ENCODE results near the gene SLC25A6.

SLC25A6 gene

DNA sequence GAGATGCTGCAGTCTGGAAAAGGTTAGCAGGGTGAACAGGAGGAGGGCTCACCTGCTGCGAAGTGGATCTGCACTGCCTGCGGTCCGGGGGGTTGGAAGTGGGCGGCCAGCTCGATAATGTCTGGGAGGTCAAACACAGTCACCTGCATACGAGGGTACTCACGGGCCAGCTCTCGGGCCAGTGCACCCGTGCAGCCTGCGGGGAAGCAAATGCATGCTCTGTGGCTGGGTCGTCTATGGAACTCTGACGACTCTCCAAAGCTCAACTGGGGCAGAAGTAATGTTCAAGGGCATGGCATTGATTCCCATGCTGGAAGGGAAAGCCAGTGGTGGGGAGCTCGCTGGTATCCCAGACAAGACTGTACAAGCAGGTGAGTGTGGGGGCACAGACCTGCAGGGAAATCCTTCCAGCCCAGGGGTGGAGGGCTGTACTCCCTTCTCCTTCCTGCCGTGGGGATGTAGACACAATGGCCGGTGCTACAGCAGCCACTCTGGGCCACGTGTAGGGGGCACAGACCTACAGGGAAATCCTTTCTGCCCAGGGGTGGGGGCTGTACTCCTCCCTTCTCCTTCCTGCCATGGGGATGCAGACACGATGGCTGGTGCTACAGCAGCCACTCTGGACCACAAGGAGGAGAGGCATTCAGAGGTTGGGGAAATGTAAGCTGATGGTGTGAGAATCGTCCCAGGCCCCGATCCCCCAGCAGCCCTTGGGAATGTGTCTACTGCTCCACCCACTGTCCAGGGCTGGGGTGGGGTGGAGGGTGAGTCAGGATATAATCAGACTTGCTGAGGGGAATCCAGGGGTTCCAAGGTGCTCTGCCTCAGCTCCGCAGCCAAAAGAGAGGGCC is 26.2 kb upstream of the SLC25A6 start:
- H3K4me3 ChIP-seq (ENCODE audit: low read depth, low read length), result no peak overlapping the region
- in situ Hi-C loops (cut with HindIII; ENCODE audit: low pct_ligation_motif_present, low sequenced_read_pairs), result no loop called here
- H3K36me3 ChIP-seq (replicated peaks), result peaks cover 35% of the 10 kb centered on the region
- DNase-seq, result no peak
- H3K27ac ChIP-seq, result no peak overlapping the region
- H3K27me3 ChIP-seq (replicated peaks), result no peaks in the 10 kb centered on the region
- TF ChIP-seq, protein P1, sequence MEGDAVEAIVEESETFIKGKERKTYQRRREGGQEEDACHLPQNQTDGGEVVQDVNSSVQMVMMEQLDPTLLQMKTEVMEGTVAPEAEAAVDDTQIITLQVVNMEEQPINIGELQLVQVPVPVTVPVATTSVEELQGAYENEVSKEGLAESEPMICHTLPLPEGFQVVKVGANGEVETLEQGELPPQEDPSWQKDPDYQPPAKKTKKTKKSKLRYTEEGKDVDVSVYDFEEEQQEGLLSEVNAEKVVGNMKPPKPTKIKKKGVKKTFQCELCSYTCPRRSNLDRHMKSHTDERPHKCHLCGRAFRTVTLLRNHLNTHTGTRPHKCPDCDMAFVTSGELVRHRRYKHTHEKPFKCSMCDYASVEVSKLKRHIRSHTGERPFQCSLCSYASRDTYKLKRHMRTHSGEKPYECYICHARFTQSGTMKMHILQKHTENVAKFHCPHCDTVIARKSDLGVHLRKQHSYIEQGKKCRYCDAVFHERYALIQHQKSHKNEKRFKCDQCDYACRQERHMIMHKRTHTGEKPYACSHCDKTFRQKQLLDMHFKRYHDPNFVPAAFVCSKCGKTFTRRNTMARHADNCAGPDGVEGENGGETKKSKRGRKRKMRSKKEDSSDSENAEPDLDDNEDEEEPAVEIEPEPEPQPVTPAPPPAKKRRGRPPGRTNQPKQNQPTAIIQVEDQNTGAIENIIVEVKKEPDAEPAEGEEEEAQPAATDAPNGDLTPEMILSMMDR (IDR thresholded peaks at IDR 0.05; ENCODE audit: low read depth, low read length, missing control alignments), result no peak

DNA sequence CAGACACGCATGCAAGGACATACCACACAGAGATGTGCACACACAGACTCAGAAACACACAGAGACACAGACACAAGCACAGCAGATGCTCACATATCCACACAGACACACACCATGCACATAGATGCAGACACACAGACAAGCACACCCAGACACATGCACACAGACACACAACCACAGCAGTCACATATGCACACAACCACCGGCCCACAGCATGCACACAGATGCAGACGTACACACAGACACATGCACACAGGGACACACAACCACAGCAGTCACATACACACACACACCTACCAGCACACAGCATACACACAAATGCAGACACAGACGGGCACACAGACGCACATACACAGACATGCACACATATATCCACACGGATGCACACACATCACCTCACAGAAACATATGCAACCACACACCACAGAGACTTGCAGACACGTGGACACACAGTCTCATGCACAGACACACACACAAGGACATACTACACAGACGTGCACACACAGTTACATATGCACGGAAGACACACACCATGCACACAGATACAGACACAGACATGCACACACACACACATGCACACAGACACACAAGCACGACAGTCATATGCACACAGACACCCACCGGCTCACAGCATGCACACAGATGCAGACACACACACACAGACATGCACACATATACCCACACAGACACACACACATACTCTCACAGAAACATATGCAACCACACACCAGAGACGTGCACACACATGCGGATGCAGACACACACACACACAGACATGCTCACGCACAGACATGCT is 25.2 kb upstream of the SLC25A6 start:
- in situ Hi-C loops (cut with HindIII; ENCODE audit: low pct_ligation_motif_present, low sequenced_read_pairs), result no loop called here
- peaks cover 42% of the 10 kb centered on the region for H3K36me3 ChIP-seq (replicated peaks)
- no peak for DNase-seq
- H3K27me3 ChIP-seq (replicated peaks), result no peaks in the 10 kb centered on the region
- TF ChIP-seq, protein P1 (IDR thresholded peaks at IDR 0.05; ENCODE audit: low read depth, low read length, missing control alignments), result no peak
- no peak overlapping the region for H3K4me3 ChIP-seq (ENCODE audit: low read depth, low read length)
- no peak overlapping the region for H3K27ac ChIP-seq

DNA sequence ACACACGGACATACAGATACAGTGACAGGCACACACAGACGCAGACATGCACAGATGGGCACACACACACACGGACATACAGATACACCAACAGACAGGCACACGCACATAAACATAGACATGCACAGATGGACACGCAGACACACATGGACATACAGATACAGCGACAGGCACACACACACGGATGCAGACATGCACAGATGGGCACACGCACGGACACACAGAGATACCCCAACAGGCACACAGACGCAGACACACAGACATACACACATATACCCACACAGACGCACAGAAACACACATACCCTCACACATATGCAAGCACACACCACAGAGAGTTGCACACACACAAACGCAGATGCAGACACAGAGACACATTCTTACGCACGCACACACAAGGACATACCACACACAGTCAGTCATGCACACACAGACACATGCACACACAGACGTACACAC is 24.4 kb upstream of the SLC25A6 start:
- no peak for DNase-seq
- Histone ChIP-seq H3K27ac (no peak overlapping the region), H3K27me3 (replicated peaks) (no peaks in the 10 kb centered on the region), H3K36me3 (replicated peaks) (peaks cover 42% of the 10 kb centered on the region), H3K4me3 (ENCODE audit: low read depth, low read length) (no peak overlapping the region)
- in situ Hi-C loops (cut with HindIII; ENCODE audit: low pct_ligation_motif_present, low sequenced_read_pairs), result no loop called here
- TF ChIP-seq, protein P1 (IDR thresholded peaks at IDR 0.05; ENCODE audit: low read depth, low read length, missing control alignments), result no peak

DNA sequence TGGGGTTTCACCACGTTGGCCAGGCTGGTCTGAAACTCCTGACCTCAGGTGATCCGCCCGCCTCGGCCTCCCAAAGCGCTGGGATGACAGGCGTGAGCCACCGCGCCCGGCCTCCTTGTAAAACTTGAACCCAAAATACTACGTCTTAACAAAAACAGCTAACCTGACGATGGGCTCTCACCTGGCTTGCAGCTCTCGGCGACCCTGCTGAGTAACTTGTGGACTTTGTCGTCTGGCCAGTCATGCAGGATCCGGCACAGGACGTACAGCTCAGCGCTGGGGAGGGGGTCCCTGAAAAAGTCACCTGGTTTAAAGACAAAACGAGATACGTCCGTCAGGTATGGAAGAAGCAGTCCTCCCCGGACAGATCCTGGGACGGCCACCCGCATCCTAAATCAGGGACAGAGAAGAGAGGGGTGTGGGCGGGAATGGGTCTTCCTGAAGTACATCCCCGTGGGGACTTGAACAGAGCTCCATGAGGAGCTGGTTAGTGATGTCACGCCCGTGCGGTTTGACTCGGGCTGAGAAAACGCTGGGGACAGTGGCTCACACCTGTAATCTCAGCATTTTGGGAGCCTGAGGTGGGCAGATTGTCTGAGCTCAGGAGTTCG is 20.7 kb upstream of the SLC25A6 start:
- DNase-seq, result no peak
- TF ChIP-seq, protein P1 (IDR thresholded peaks at IDR 0.05; ENCODE audit: low read depth, low read length, missing control alignments), result no peak
- H3K36me3 ChIP-seq (replicated peaks), result peaks cover 38% of the 10 kb centered on the region
- no peak overlapping the region for H3K27ac ChIP-seq
- in situ Hi-C loops (cut with HindIII; ENCODE audit: low pct_ligation_motif_present, low sequenced_read_pairs), result no loop called here
- no peaks in the 10 kb centered on the region for H3K27me3 ChIP-seq (replicated peaks)
- H3K4me3 ChIP-seq (ENCODE audit: low read depth, low read length), result no peak overlapping the region

DNA sequence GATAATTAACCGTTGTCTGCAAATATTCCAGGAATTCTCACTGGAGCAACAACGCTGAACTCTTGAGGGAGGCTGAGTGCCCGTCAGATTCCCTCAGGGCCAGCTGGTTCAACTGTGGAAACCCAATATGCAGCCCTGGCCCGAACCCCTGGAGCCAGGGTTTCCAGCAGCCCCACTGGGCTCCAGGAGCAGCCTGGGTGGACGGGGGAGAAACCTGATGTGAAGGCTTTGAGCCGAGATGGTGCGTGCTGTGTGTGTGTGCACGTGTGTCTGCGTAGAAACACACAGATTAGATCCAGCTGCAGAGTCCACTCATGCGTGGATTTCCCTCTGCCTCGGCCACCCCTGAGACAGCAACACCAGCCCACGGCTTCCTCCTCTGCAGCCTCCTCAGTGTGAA is 19.4 kb upstream of the SLC25A6 start:
- TF ChIP-seq, protein P1 (IDR thresholded peaks at IDR 0.05; ENCODE audit: low read depth, low read length, missing control alignments), result no peak
- Histone ChIP-seq H3K36me3 (replicated peaks) (peaks cover 45% of the 10 kb centered on the region), H3K4me3 (ENCODE audit: low read depth, low read length) (no peak overlapping the region), H3K27me3 (replicated peaks) (no peaks in the 10 kb centered on the region), H3K27ac (no peak overlapping the region)
- no peak for DNase-seq
- in situ Hi-C loops (cut with HindIII; ENCODE audit: low pct_ligation_motif_present, low sequenced_read_pairs), result no loop called here
